Measurements from ENCODE around the gene FAAH.

DNA sequence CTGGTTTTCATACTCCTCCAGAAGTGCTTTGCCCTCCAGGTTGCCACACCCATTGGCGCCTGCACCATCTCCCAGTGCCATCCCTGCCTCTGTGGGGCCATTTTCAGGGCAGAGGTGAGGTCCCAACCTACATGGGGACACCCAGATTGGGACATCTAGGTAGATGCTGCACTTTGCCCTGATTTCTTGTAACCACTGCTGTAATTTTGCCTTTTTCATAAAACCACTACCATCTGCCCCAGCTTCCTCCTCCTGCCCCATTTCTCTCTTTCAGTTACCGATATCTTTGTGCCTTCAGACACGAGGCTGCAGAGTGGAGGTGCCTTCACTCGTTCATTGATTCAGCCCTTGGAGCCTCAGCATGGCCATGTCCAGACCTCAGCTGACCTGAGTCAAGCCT, 21.4 kb downstream of the FAAH start:
- no peak for TF ChIP-seq EZH2phosphoT487 (IDR thresholded peaks at IDR 0.05; ENCODE audit: borderline replicate concordance, low read length)
- no peak for TF ChIP-seq CTCF (conservative IDR thresholded peaks at IDR 0.05; ENCODE audit: low read depth, low read length)
